Caco-2 (cell line): Measurements from ENCODE around the gene LKAAEAR1. TPM values are rescaled to one million over a fixed set of nuclear protein-coding genes. Genes with fewer than 3 reads are reported as not detected.
A peak's percentile ranks its signal among the peaks of the same experiment; 100 is the strongest.

Experiments used
- BruUV-seq: library from RNA; stranded (reverse); fragments of 400-500 nt; replicated peaks from 2 replicates; lab custom pipeline; 2021; lab: Mats Ljungman, UMichigan
- CTCF ChIA-PET: fragments of 300-600 bp; sonication (Branson Sonifier 250); formaldehyde crosslinking; loops from one replicate; lab custom pipeline; 2022; ENCODE audit warnings: antibody characterized with exemption; lab: Charles Lee
- POLR2A ChIA-PET: fragments of 300-600 bp; sonication (Branson Sonifier 250); formaldehyde crosslinking; loops from one replicate; lab custom pipeline; 2022; ENCODE audit warnings: antibody characterized with exemption; lab: Charles Lee
- DNase-seq, 2 experiments: peaks; one replicate each; pipeline versions ENCODE4 v3.0.0 to v3.0.0-alpha.2; 2020 to 2022
- H3K27me3 ChIP-seq: replicated peaks from 2 replicates; pipeline ENCODE4 v1.6.0; 2011; ENCODE audit warnings: low read length; ENCODE audit not compliant: control insufficient read depth, insufficient read depth
- H3K36me3 ChIP-seq: 2 replicates; pipeline ENCODE4 v1.5.1; 2011; ENCODE audit warnings: low read length; ENCODE audit not compliant: control insufficient read depth, insufficient read depth
- H3K4me1 ChIP-seq: fragments of 250-450 bp; sonication (Bioruptor Pico); 2 replicates; pipeline ENCODE4 v1.5.1; 2020; ENCODE audit warnings: mild to moderate bottlenecking
- H3K4me3 ChIP-seq: 2 replicates; pipeline ENCODE4 v1.5.1; 2011; ENCODE audit warnings: low read depth, mild to moderate bottlenecking, control low read depth, low read length
- H3K9me3 ChIP-seq: fragments of 250-450 bp; sonication (Bioruptor Pico); 2 replicates; pipeline ENCODE4 v1.5.1; 2020; ENCODE audit warnings: mild to moderate bottlenecking, moderate library complexity
- H3K27ac Mint-ChIP-seq: one replicate; pipeline ENCODE4 v1.8.0; 2022; ENCODE audit warnings: mixed read lengths; ENCODE audit not compliant: unreplicated experiment
- H3K27me3 Mint-ChIP-seq: one replicate; pipeline ENCODE4 v1.8.0; 2022; ENCODE audit warnings: mixed read lengths; ENCODE audit not compliant: insufficient read depth, unreplicated experiment
- H3K36me3 Mint-ChIP-seq: one replicate; pipeline ENCODE4 v1.8.0; 2022; ENCODE audit warnings: mild to moderate bottlenecking, mixed read lengths; ENCODE audit not compliant: insufficient read depth, unreplicated experiment
- H3K4me1 Mint-ChIP-seq: one replicate; pipeline ENCODE4 v1.8.0; 2022; ENCODE audit warnings: low read depth, mixed read lengths; ENCODE audit not compliant: unreplicated experiment
- H3K4me3 Mint-ChIP-seq: one replicate; pipeline ENCODE4 v1.8.0; 2022; ENCODE audit warnings: mild to moderate bottlenecking, moderate library complexity, mixed read lengths; ENCODE audit not compliant: unreplicated experiment
- H3K9me3 Mint-ChIP-seq: one replicate; pipeline ENCODE4 v1.8.0; 2022; ENCODE audit warnings: mixed read lengths; ENCODE audit not compliant: unreplicated experiment
- intact Hi-C: fragments of 100-400 bp; cut with micrococcal nuclease; formaldehyde crosslinking; loops from one replicate; pipeline ENCODE4 v1.10.0; 2022; ENCODE audit not compliant: unreplicated experiment
- total RNA-seq: library from RNA; stranded (reverse); gene quantifications from 2 replicates; pipeline ENCODE4 v1.2.3, GENCODE V29; 2022
- TF ChIP-seq, protein P1 (sequence below), 2 experiments: fragments of 200-600 bp in 1 of 2; IDR thresholded peaks; 1 replicate in 1 of 2; 2 replicates in 1 of 2; pipeline versions ENCODE4 v1.5.1 to v1.8.0; 2011 to 2022; ENCODE audit warnings: antibody characterized with exemption in 1 of 2, control low read depth in 1 of 2, inconsistent platforms in 1 of 2, low read depth in 1 of 2, low read length in 1 of 2, mild to moderate bottlenecking in 1 of 2, moderate library complexity in 1 of 2; ENCODE audit not compliant: insufficient read depth in 1 of 2, severe bottlenecking in 1 of 2, unreplicated experiment in 1 of 2

Gene LKAAEAR1
- total RNA-seq, 1 experiment from 2014 or later: not detected

DNA sequence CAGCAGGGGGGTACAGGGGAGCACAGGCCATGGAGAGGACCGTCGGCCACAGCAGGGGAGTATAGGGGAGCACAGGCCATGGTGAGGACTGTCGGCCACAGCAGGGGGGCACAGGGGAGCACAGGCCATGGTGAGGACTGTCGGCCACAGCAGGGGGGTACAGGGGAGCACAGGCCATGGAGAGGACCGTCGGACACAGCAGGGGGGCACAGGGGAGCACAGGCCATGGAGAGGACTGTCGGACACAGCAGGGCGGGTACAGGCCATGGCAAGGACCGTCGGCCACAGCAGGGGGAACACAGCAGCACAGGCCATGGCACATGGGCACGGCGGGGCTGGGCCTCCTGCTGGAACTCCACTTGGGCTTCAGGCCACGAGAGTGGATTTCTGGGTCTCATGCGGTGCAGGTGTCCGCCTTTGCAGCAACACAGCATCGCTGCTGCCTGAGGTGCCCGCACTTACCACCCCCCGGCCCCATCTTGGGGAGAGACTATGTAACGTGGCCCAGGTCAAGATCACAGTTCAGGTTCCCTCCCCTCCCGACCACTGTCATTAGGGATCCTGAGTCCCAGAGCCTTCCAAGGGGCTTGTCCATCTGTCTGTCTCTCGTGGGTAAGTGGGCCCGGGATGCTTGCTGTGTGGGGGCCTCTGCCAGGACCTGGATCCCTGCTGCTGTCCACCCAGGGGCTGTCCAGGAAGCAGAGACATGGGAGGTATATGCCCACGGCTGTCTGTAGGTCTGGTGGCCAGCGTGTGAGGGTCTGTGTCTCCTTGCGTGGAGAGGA, 20.7 kb upstream of the LKAAEAR1 start:
- Mint-ChIP-seq H3K27ac (no peak overlapping the region), H3K27me3 (peaks cover 23% of the 10 kb centered on the region), H3K4me3 (no peak overlapping the region), H3K4me1 (no peaks in the 10 kb centered on the region), H3K9me3 (no peaks in the 10 kb centered on the region), H3K36me3 (no peaks in the 10 kb centered on the region)
- CTCF ChIA-PET: no interaction called here
- H3K27me3 ChIP-seq: peaks cover 4% of the 10 kb centered on the region; the same call in 1 of the 2 replicates
- peaks cover 3% of the 10 kb centered on the region; the same call in 1 of the 2 replicates for H3K4me1 ChIP-seq
- POLR2A ChIA-PET: no interaction called here
- no peaks in the 10 kb centered on the region for H3K36me3 ChIP-seq
- no peaks in the 10 kb centered on the region; the same call in 1 of the 2 replicates for H3K9me3 ChIP-seq
- intact Hi-C loops: no loop called here
- BruUV-seq: no TSS peak
- TF ChIP-seq, protein P1, sequence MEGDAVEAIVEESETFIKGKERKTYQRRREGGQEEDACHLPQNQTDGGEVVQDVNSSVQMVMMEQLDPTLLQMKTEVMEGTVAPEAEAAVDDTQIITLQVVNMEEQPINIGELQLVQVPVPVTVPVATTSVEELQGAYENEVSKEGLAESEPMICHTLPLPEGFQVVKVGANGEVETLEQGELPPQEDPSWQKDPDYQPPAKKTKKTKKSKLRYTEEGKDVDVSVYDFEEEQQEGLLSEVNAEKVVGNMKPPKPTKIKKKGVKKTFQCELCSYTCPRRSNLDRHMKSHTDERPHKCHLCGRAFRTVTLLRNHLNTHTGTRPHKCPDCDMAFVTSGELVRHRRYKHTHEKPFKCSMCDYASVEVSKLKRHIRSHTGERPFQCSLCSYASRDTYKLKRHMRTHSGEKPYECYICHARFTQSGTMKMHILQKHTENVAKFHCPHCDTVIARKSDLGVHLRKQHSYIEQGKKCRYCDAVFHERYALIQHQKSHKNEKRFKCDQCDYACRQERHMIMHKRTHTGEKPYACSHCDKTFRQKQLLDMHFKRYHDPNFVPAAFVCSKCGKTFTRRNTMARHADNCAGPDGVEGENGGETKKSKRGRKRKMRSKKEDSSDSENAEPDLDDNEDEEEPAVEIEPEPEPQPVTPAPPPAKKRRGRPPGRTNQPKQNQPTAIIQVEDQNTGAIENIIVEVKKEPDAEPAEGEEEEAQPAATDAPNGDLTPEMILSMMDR (IDR thresholded peaks at IDR 0.05; ENCODE audit: insufficient read depth in 1 of 2, low read depth in 1 of 2, low read length in 1 of 2, severe bottlenecking in 1 of 2, unreplicated experiment in 1 of 2): no peak
- peak in 1 of 2 experiments; percentile 44 for DNase-seq
- no peak overlapping the region for H3K4me3 ChIP-seq

- no TSS peak for BruUV-seq
- POLR2A ChIA-PET: no interaction called here
- intact Hi-C loops: no loop called here
- no peaks in the 10 kb centered on the region for H3K9me3 Mint-ChIP-seq
- H3K27me3 Mint-ChIP-seq: peaks cover 23% of the 10 kb centered on the region
- CTCF ChIA-PET: no interaction called here
- no peaks in the 10 kb centered on the region for H3K4me1 Mint-ChIP-seq
- peaks cover 4% of the 10 kb centered on the region; the same call in 1 of the 2 replicates for H3K27me3 ChIP-seq
- H3K4me1 ChIP-seq: peaks cover 3% of the 10 kb centered on the region; the same call in 1 of the 2 replicates
- H3K9me3 ChIP-seq: no peaks in the 10 kb centered on the region; the same call in 1 of the 2 replicates
- no peaks in the 10 kb centered on the region for H3K36me3 Mint-ChIP-seq
- peak in 1 of 2 experiments; percentile 47 for DNase-seq
- no peak overlapping the region for H3K27ac Mint-ChIP-seq
- H3K36me3 ChIP-seq: no peaks in the 10 kb centered on the region
- H3K4me3 ChIP-seq: no peak overlapping the region
- TF ChIP-seq, protein P1 (IDR thresholded peaks at IDR 0.05; ENCODE audit: insufficient read depth in 1 of 2, low read depth in 1 of 2, low read length in 1 of 2, severe bottlenecking in 1 of 2, unreplicated experiment in 1 of 2): no peak
- no peak overlapping the region for H3K4me3 Mint-ChIP-seq
Measured at GRCh38 chr20:64103871-64104666, 19.9 kb upstream of the LKAAEAR1 start.
